HCT116 (cell line): ENCODE measurements around the gene KRT2. TPM values are rescaled to one million over a fixed set of nuclear protein-coding genes. Genes with fewer than 3 reads are reported as not detected.

ENCODE experiments used
- ATAC-seq: fragments of 200-7000 bp; cut with Tn5 transposase; 2 replicates; pipeline ENCODE4 v1.9.1; 2020; ENCODE audit warnings: mild to moderate bottlenecking, moderate library complexity
- BruUV-seq: library from RNA; stranded (reverse); fragments of 400-500 nt; replicated peaks from 2 replicates; lab custom pipeline; 2021; lab: Mats Ljungman, UMichigan
- CTCF ChIA-PET: fragments of 300-600 bp; sonication (Branson Sonifier 250); formaldehyde crosslinking; loops from one replicate; lab custom pipeline; 2021; ENCODE audit warnings: antibody characterized with exemption; lab: Charles Lee
- POLR2A ChIA-PET: fragments of 300-600, 350-600 bp; sonication (Branson Sonifier 250); formaldehyde crosslinking; loops from one replicate; lab custom pipeline; 2021; ENCODE audit warnings: antibody characterized with exemption; lab: Charles Lee
- RAD21 ChIA-PET, 2 experiments: fragments of 300-600 bp; sonication (Branson Sonifier 250); formaldehyde crosslinking; loops; one replicate each; lab custom pipeline; 2023; ENCODE audit warnings: low total read pairs in 2 of 2; ENCODE audit not compliant: uncharacterized antibody in 2 of 2, unreplicated experiment in 2 of 2, low non-redundant PET in 1 of 2; lab: Charles Lee
- DNase-seq: peaks from one replicate; pipeline ENCODE4 v3.0.0-alpha.2; 2010; ENCODE audit warnings: low read depth, low spot score
- H2AFZ ChIP-seq: fragments of 200-600 bp; shearing (Covaris generic), sonication (generic); 2 replicates; pipeline ENCODE4 v1.6.1; 2017; ENCODE audit warnings: low read depth, mixed run types, mixed read lengths, antibody characterized with exemption, low read length; ENCODE audit not compliant: poor library complexity, severe bottlenecking
- H3K27ac ChIP-seq: 2 replicates; pipeline ENCODE4 v1.5.1; 2012; ENCODE audit warnings: low read depth, low read length
- H3K27me3 ChIP-seq: fragments of 200-600 bp; sonication (generic); 2 replicates; pipeline ENCODE4 v1.6.1; 2016; ENCODE audit warnings: mixed run types, low read length, mixed read lengths; ENCODE audit not compliant: insufficient read depth
- H3K36me3 ChIP-seq, 2 experiments: fragments of 200-500 bp in 1 of 2; fragments of 200-600 bp in 1 of 2; sonication (Bioruptor generic) in 1 of 2; sonication (generic) in 1 of 2; 2 replicates each; pipeline versions ENCODE4 v1.5.1 to v1.6.1; 2014 to 2016; ENCODE audit warnings: low read length in 2 of 2, inconsistent platforms in 1 of 2, mixed read lengths in 1 of 2, mixed run types in 1 of 2; ENCODE audit not compliant: insufficient read depth in 2 of 2, control insufficient read depth in 1 of 2
- H3K4me1 ChIP-seq, 2 experiments: fragments of 200-600 bp in 1 of 2; sonication (generic) in 1 of 2; 2 replicates each; pipeline versions ENCODE4 v1.5.1 to v1.6.1; 2012 to 2017; ENCODE audit warnings: low read length in 2 of 2, inconsistent platforms in 1 of 2, mild to moderate bottlenecking in 1 of 2, mixed read lengths in 1 of 2, mixed run types in 1 of 2, moderate library complexity in 1 of 2; ENCODE audit not compliant: insufficient read depth in 2 of 2, control insufficient read depth in 1 of 2
- H3K4me2 ChIP-seq: fragments of 200-600 bp; sonication (generic); 2 replicates; pipeline ENCODE4 v1.6.1; 2017; ENCODE audit warnings: mixed run types, low read length, mixed read lengths
- H3K4me3 ChIP-seq, 2 experiments: fragments of 200-600 bp in 1 of 2; sonication (generic) in 1 of 2; replicated peaks in 1 of 2; 2 replicates each; pipeline ENCODE4 v1.5.1; 2011 to 2016; ENCODE audit warnings: low read length in 2 of 2, control low read depth in 1 of 2, low read depth in 1 of 2, mild to moderate bottlenecking in 1 of 2, mixed read lengths in 1 of 2, mixed run types in 1 of 2
- H3K79me2 ChIP-seq: fragments of 200-600 bp; sonication (generic); 2 replicates; pipeline ENCODE4 v1.6.1; 2017; ENCODE audit warnings: mild to moderate bottlenecking, mixed run types, low read length, moderate library complexity, mixed read lengths; ENCODE audit not compliant: insufficient read depth
- H3K9ac ChIP-seq: fragments of 200-600 bp; sonication (generic); 2 replicates; pipeline ENCODE4 v1.6.1; 2016; ENCODE audit warnings: low read length, mixed read lengths
- H3K9me2 ChIP-seq: fragments of 200-600 bp; sonication (generic), shearing (Covaris generic); 2 replicates; pipeline ENCODE4 v1.6.1; 2017; ENCODE audit warnings: mixed run types, mild to moderate bottlenecking, moderate library complexity; ENCODE audit not compliant: insufficient read depth
- H3K9me3 ChIP-seq, 2 experiments: fragments of 200-500 bp in 1 of 2; fragments of 200-600 bp in 1 of 2; sonication (Bioruptor generic) in 1 of 2; sonication (generic) in 1 of 2; 2 replicates each; pipeline ENCODE4 v1.6.1; 2014 to 2017; ENCODE audit warnings: low read length in 2 of 2, mixed read lengths in 2 of 2, inconsistent platforms in 1 of 2, low read depth in 1 of 2, mild to moderate bottlenecking in 1 of 2, mixed run types in 1 of 2, moderate library complexity in 1 of 2; ENCODE audit not compliant: control insufficient read depth in 1 of 2, insufficient read depth in 1 of 2
- H4K20me1 ChIP-seq: fragments of 200-600 bp; sonication (generic), shearing (Covaris generic); 2 replicates; pipeline ENCODE4 v1.6.1; 2017; ENCODE audit warnings: mixed run types, mild to moderate bottlenecking, moderate library complexity; ENCODE audit not compliant: insufficient read depth
- CBX3 ChIP-seq: IDR thresholded peaks from 2 replicates; pipeline ENCODE4 v1.6.1; 2012; ENCODE audit warnings: low read depth
- CEBPB ChIP-seq: IDR thresholded peaks from 2 replicates; pipeline ENCODE4 v1.6.1; 2012; ENCODE audit warnings: low read depth
- EZH2 ChIP-seq: fragments of 200-600 bp; sonication (generic); IDR thresholded peaks from 2 replicates; pipeline ENCODE4 v1.6.1; 2017; ENCODE audit warnings: antibody characterized with exemption, mixed run types
- EZH2phosphoT487 ChIP-seq: fragments of 200-600 bp; IDR thresholded peaks from 2 replicates; pipeline ENCODE4 v1.6.1; 2018; ENCODE audit warnings: antibody characterized with exemption, borderline replicate concordance
- POLR2A ChIP-seq: IDR thresholded peaks from 2 replicates; pipeline ENCODE4 v1.7.0; 2011; ENCODE audit warnings: borderline replicate concordance; ENCODE audit not compliant: insufficient read depth, insufficient read length; ENCODE audit errors: extremely low read depth
- RAD21 ChIP-seq: IDR thresholded peaks from 2 replicates; pipeline ENCODE4 v1.6.1; 2012; ENCODE audit warnings: low read depth, mild to moderate bottlenecking
- SIN3A ChIP-seq: IDR thresholded peaks from 2 replicates; pipeline ENCODE4 v1.6.1; 2012; ENCODE audit warnings: low read depth
- SRF ChIP-seq: IDR thresholded peaks from 2 replicates; pipeline ENCODE4 v1.6.1; 2012; ENCODE audit warnings: low read depth
- YY1 ChIP-seq: IDR thresholded peaks from 2 replicates; pipeline ENCODE4 v1.6.1; 2011; ENCODE audit warnings: low read length, low read depth, moderate library complexity, mild to moderate bottlenecking; ENCODE audit not compliant: insufficient replicate concordance; ENCODE audit errors: extremely low read depth
- ZBTB33 ChIP-seq: IDR thresholded peaks from 2 replicates; pipeline ENCODE4 v1.6.1; 2011; ENCODE audit warnings: mild to moderate bottlenecking, low read length, moderate library complexity; ENCODE audit not compliant: insufficient replicate concordance; ENCODE audit errors: extremely low read depth
- intact Hi-C: fragments of 100-400 bp; cut with micrococcal nuclease; formaldehyde crosslinking; loops from 2 replicates; pipeline ENCODE4 v1.10.0; 2022
- total RNA-seq: library from RNA; stranded (reverse); gene quantifications from one replicate; pipeline ENCODE4 v1.2.1, GENCODE V29; 2021; ENCODE audit not compliant: unreplicated experiment
- TF ChIP-seq, protein P1 (sequence below): IDR thresholded peaks from 2 replicates; pipeline ENCODE4 v1.6.1; 2012
- TF ChIP-seq, protein P2 (sequence below), 3 experiments: fragments of 200-600 bp in 1 of 3; sonication (generic) in 1 of 3; IDR thresholded peaks in 2 of 3; conservative IDR thresholded peaks in 1 of 3; 2 replicates each; pipeline ENCODE4 v1.5.1; 2012 to 2017; ENCODE audit warnings: low read depth in 2 of 3, low read length in 2 of 3, antibody characterized with exemption in 1 of 3, borderline replicate concordance in 1 of 3, control low read depth in 1 of 3, mild to moderate bottlenecking in 1 of 3, mixed read lengths in 1 of 3, mixed run types in 1 of 3, moderate library complexity in 1 of 3; ENCODE audit not compliant: insufficient read depth in 1 of 3

Gene KRT2
- total RNA-seq, 1 experiment from 2014 or later, result not detected

DNA sequence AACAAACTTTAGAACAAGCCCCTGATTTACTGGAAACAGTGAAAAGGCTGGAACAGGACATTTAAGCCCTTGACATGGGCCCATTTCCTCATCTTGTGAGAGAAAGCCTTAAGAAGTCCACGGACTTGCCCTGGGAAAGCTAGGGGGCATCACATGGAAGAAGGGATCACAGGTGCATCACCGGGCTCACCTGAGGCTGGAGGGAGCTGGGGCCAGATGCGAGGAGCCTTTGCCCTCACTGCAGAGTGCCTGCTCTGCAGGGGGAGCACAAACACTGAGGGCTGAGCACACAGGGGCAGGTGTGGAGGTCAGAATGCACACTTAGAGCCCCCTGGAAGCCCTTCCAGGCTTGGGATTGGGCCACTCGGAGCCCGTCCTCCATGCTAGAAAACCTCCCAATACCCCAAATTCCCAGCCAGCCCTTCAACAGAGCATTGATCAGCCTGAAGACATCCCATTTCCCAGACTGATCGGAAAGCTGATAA, 33.4 kb upstream of the KRT2 start (continued):
- TF ChIP-seq YY1, result no peak
- no peak for TF ChIP-seq EZH2
- TF ChIP-seq, protein P1, sequence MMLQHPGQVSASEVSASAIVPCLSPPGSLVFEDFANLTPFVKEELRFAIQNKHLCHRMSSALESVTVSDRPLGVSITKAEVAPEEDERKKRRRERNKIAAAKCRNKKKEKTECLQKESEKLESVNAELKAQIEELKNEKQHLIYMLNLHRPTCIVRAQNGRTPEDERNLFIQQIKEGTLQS, result no peak
- no peak for TF ChIP-seq CEBPB
- no peak for TF ChIP-seq RAD21

DNA sequence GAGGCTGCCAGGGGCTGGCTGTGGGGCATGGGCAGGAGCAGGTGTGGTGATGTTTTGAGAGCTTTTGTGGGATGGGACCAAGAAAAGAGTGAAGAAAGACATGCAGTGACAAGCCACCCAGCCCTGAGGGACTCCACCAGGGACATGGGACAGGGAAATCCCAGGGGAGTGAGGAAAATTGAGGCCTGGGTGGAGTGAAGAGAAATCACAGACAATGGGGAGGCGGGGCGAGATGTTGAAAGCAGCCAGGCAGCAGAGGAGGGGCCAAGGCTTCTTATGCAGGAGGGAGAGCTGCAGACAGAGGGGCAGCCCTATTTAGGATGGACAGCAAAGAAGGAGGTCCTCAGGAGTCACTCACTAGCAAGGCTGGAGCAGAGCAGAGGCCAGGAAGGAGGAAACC, 32.4 kb upstream of the KRT2 start:
- TF ChIP-seq CBX3 (no peak), SIN3A (no peak)
- peaks cover 2 to 17% of the 10 kb centered on the region in 2 experiments; a peak in 3 of 4 replicates for H3K4me1 ChIP-seq
- ChIA-PET POLR2A (no interaction called here), CTCF (no interaction called here), RAD21 (no interaction called here)
- H3K27me3 ChIP-seq, result peaks cover 10% of the 10 kb centered on the region; the same call in 1 of the 2 replicates
- no peaks in the 10 kb centered on the region for H3K9me3 ChIP-seq
- intact Hi-C loops, result no loop called here
- no peaks in the 10 kb centered on the region for H3K79me2 ChIP-seq
- no peak overlapping the region for H2AFZ ChIP-seq
- H3K9me2 ChIP-seq, result no peaks in the 10 kb centered on the region
- no TSS peak for BruUV-seq
- H3K4me2 ChIP-seq, result no peak overlapping the region
- H3K36me3 ChIP-seq, result no peaks in the 10 kb centered on the region
- ATAC-seq (no peak), DNase-seq (no peak)
- no peak overlapping the region for H3K4me3 ChIP-seq
- no peak overlapping the region for H3K27ac ChIP-seq
- H4K20me1 ChIP-seq, result no peaks in the 10 kb centered on the region
- H3K9ac ChIP-seq, result no peak overlapping the region

DNA sequence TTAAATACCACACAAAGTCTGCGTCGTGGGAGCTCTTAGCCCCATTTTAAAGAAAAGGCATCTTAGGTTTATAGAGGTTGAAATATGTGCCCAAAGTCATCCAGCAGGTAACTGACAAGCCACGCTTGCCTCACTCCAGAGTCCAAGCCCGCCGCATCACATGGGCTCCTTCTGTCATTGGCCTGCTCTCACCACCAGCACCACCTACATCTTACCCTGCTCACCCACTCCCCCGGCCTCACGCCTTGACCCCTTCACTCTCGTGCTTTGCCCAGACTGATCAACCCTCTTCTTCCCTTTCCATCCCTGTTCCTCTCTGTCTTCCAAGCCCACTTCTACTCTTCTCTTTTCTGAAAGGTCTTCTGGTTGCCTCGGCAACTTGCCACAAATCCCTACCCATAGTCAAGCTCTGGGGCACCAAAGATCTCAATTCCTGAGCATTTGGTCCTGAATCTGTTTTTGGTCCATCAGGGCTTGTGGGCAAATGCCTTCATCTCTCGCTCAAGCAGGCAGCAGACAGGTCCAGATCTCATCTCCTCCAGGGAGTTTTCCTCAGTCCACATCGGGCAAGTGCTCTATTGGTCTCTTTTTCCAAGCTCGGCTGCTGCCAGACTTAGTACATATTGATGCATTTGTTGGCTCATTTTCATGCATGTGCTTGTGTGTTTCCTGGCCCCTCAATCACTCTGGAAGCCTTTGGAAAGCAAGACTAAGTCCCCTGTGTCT, 31.7 kb upstream of the KRT2 start:
- intact Hi-C loops, result no loop called here
- BruUV-seq, result no TSS peak
- Histone ChIP-seq H3K9me3 (no peaks in the 10 kb centered on the region), H3K4me1 (peaks cover 2 to 17% of the 10 kb centered on the region in 2 experiments; a peak in 3 of 4 replicates), H3K4me3 (no peak overlapping the region), H3K27me3 (peaks cover 17% of the 10 kb centered on the region), H4K20me1 (no peaks in the 10 kb centered on the region), H3K36me3 (no peaks in the 10 kb centered on the region), H3K79me2 (no peaks in the 10 kb centered on the region), H2AFZ (no peak overlapping the region), H3K4me2 (no peak overlapping the region), H3K9me2 (no peaks in the 10 kb centered on the region), H3K27ac (no peak overlapping the region)
- ChIA-PET POLR2A (no interaction called here), CTCF (no interaction called here)
- no peak for TF ChIP-seq SRF
- TF ChIP-seq EZH2phosphoT487, result no peak
- no peak for TF ChIP-seq ZBTB33
- TF ChIP-seq, protein P2, sequence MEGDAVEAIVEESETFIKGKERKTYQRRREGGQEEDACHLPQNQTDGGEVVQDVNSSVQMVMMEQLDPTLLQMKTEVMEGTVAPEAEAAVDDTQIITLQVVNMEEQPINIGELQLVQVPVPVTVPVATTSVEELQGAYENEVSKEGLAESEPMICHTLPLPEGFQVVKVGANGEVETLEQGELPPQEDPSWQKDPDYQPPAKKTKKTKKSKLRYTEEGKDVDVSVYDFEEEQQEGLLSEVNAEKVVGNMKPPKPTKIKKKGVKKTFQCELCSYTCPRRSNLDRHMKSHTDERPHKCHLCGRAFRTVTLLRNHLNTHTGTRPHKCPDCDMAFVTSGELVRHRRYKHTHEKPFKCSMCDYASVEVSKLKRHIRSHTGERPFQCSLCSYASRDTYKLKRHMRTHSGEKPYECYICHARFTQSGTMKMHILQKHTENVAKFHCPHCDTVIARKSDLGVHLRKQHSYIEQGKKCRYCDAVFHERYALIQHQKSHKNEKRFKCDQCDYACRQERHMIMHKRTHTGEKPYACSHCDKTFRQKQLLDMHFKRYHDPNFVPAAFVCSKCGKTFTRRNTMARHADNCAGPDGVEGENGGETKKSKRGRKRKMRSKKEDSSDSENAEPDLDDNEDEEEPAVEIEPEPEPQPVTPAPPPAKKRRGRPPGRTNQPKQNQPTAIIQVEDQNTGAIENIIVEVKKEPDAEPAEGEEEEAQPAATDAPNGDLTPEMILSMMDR (IDR thresholded peaks at IDR 0.05 in 2 of 3, conservative IDR thresholded peaks at IDR 0.05 in 1 of 3; ENCODE audit: borderline replicate concordance in 1 of 3, insufficient read depth in 1 of 3, low read depth in 2 of 3, low read length in 2 of 3), result no peak
- TF ChIP-seq POLR2A, result no peak
- TF ChIP-seq, all 23 proteins: peak for 0
- ATAC-seq, result no peak
- no peak for DNase-seq
- RAD21 ChIA-PET, result no interaction called here
- no peak overlapping the region for H3K9ac ChIP-seq
